Prostate gland (tissue), 2 donors: ENCODE measurements around the gene EDEM1. TPM values are rescaled to one million over a fixed set of nuclear protein-coding genes. Genes with fewer than 3 reads are reported as not detected.

Source experiments
- DNase-seq: peaks from one replicate; pipeline ENCODE4 v3.0.0-alpha.2; 2019; ENCODE audit warnings: low spot score
- H3K27ac ChIP-seq, 2 donors: fragments of 200-600 bp; sonication (generic); 2 replicates each; pipeline ENCODE4 v1.5.1; 2017 to 2019
- H3K27me3 ChIP-seq: fragments of 200-600 bp; sonication (generic); replicated peaks from 2 replicates; pipeline ENCODE4 v1.5.1; 2019; ENCODE audit not compliant: insufficient read depth
- H3K36me3 ChIP-seq, 2 donors: fragments of 200-600 bp; sonication (generic); 1 replicate in 1 of 2; 2 replicates in 1 of 2; pipeline versions ENCODE4 v1.5.1 to v1.8.1; 2017 to 2019
- H3K4me1 ChIP-seq: fragments of 200-600 bp; sonication (generic); replicated peaks from 2 replicates; pipeline ENCODE4 v1.5.1; 2019
- H3K4me3 ChIP-seq, 2 donors: fragments of 200-600 bp; sonication (generic); 2 replicates each; pipeline ENCODE4 v1.5.1; 2017 to 2019
- H3K9me3 ChIP-seq: fragments of 200-600 bp; sonication (generic); 2 replicates; pipeline ENCODE4 v1.5.1; 2017
- POLR2A ChIP-seq: fragments of 450-650 bp; IDR thresholded peaks from one replicate; pipeline ENCODE4 v1.6.1; 2016; ENCODE audit warnings: antibody characterized with exemption, mild to moderate bottlenecking
- POLR2AphosphoS5 ChIP-seq: sonication (generic); formaldehyde crosslinking; IDR thresholded peaks from one replicate; pipeline ENCODE4 v1.6.1; 2017; ENCODE audit warnings: antibody characterized with exemption
- WGBS: methylation state at CpG from one replicate; pipeline ENCODE4 v1.1.5; 2018; 5-methylcytosine and 5-hydroxymethylcytosine counted together
- intact Hi-C: fragments of 100-400 bp; cut with DNase I; formaldehyde crosslinking; loops from one replicate; pipeline ENCODE4 v1.14.2; 2022
- total RNA-seq, 2 donors: library from RNA; depleted of rRNA; stranded (reverse); fragments of >200 nt; gene quantifications; one replicate each; pipeline ENCODE4 v1.1.0, GENCODE V29; 2016
- TF ChIP-seq, protein P1 (sequence below), 4 experiments: fragments of 200-600 bp in 2 of 4; fragments of 450-650 bp in 2 of 4; sonication (generic) in 2 of 4; IDR thresholded peaks; 1 replicate in 3 of 4; 2 replicates in 1 of 4; pipeline ENCODE4 v1.5.1; 2016 to 2019; ENCODE audit warnings: antibody characterized with exemption in 4 of 4, mild to moderate bottlenecking in 2 of 4, moderate library complexity in 2 of 4

EDEM1 gene
- total RNA-seq, 2 donors from 2014 or later: 40.5 to 63.1 TPM

DNA sequence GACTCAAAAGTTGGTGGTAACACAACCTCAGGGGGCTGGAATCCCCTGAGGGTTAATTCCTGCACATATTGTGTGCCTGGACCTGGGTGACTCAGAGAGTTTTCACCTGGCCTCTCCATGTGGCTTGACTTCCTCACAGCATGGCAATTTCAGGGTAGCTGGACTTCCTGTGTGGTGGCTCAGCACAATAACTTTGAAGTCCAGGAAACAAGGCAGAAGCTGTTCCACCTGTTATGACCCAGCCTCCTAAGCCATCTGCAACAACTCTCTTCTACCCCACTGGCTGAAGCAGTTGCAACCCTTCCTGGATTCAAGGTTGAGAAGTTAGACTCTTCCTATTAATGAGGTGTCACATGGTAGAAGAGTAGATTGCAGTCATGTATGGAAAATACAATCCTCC is 58.4 kb downstream of the EDEM1 start:
- DNase-seq: no peak
- H3K27me3 ChIP-seq: no peaks in the 10 kb centered on the region
- no peak overlapping the region for H3K4me3 ChIP-seq
- no peaks in the 10 kb centered on the region for H3K36me3 ChIP-seq
- TF ChIP-seq POLR2A (no peak), POLR2AphosphoS5 (no peak)
- TF ChIP-seq, protein P1, sequence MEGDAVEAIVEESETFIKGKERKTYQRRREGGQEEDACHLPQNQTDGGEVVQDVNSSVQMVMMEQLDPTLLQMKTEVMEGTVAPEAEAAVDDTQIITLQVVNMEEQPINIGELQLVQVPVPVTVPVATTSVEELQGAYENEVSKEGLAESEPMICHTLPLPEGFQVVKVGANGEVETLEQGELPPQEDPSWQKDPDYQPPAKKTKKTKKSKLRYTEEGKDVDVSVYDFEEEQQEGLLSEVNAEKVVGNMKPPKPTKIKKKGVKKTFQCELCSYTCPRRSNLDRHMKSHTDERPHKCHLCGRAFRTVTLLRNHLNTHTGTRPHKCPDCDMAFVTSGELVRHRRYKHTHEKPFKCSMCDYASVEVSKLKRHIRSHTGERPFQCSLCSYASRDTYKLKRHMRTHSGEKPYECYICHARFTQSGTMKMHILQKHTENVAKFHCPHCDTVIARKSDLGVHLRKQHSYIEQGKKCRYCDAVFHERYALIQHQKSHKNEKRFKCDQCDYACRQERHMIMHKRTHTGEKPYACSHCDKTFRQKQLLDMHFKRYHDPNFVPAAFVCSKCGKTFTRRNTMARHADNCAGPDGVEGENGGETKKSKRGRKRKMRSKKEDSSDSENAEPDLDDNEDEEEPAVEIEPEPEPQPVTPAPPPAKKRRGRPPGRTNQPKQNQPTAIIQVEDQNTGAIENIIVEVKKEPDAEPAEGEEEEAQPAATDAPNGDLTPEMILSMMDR (IDR thresholded peaks at IDR 0.05): no peak
- H3K9me3 ChIP-seq: no peaks in the 10 kb centered on the region
- H3K4me1 ChIP-seq: no peaks in the 10 kb centered on the region
- intact Hi-C loops: no loop called here
- H3K27ac ChIP-seq: no peak overlapping the region

DNA sequence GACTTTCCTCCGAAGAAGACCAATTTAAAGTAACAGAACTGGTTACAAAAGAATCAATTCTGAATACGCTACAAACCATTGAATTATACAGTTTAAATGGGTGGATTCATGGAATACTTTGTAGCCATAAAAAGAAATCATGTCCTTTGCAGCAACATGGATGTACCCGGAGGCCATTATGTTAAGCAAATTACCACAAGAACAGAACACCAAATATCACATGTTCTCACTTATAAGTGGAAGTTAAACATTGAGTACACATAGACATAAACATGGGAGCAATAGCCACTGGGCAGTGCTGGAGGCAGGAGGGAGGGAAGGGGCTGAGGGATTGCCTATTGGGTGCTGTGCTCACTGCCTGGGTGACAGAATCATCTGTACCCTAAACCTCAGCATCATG is 61.3 kb downstream of the EDEM1 start:
- intact Hi-C loops: no loop called here
- TF ChIP-seq, protein P1 (IDR thresholded peaks at IDR 0.05): no peak
- whole genome bisulfite sequencing: 75% methylated on average over 3 of the region's 3 CpGs
- no peaks in the 10 kb centered on the region for H3K27me3 ChIP-seq
- H3K4me1 ChIP-seq: no peaks in the 10 kb centered on the region
- no peaks in the 10 kb centered on the region for H3K36me3 ChIP-seq
- H3K9me3 ChIP-seq: no peaks in the 10 kb centered on the region
- no peak for DNase-seq
- H3K27ac ChIP-seq: no peak overlapping the region
- no peak overlapping the region for H3K4me3 ChIP-seq

DNA sequence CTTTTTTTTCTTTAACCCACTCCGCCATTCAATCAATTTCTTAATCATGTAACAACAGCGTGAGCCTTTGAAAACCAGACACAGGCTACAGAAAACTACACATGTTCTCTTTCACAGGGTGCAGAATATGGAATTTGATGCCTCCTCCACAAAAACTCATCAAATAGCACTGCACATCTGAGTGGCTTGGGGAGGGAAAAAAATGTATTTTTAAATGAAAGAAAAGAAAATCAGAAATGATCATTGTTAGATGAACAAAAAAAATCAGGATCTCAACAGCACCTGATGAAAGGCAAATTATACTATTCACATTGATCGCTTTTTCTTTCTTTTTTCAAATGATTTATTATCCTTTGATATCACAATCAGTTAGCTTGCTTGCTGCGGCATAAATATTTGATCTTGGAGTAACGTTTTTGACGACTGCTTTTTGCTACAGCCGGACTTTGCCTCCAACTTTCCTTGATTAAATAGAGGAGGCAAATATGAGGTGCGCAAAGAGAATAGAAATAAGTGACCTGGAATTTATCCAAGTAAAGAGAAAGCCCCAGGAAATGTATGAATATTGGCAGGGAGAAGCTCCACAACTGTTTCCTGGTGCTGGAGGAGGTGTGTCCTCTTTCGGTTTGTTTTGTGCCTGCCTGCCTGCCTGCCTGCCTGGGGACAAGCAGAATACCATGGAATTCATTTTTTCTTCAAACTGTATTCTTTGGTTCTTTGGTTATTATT is 63.1 kb downstream of the EDEM1 start:
- WGBS: 23% methylated on average over 9 of the region's 9 CpGs
- no peak for DNase-seq
- H3K27ac ChIP-seq: no peak overlapping the region
- no peaks in the 10 kb centered on the region for H3K36me3 ChIP-seq
- no peaks in the 10 kb centered on the region for H3K4me1 ChIP-seq
- H3K9me3 ChIP-seq: no peaks in the 10 kb centered on the region
- no peak for TF ChIP-seq POLR2A
- no peak for TF ChIP-seq POLR2AphosphoS5
- intact Hi-C loops: no loop called here
- H3K27me3 ChIP-seq: no peaks in the 10 kb centered on the region
- peak overlapping the region; percentile 9 to 17 for H3K4me3 ChIP-seq

DNA sequence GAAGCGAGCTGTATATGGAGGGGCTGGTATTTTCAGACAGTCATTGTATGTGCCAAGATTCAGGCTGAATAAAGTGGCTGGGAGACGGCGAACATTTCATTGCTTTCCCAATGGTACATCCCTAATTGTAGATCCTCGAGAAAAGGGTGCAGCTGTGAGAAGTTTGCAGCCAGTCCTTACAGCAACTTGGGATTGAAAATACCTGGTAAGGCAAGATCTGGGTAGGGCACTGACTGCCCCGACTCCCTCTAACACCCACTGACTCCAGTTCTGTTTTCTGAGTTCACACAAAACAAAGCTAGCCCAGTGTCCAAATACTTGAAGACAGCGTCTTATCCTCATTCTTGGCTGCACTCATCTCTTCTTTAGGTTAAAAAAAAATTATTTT is 63.7 kb downstream of the EDEM1 start:
- H3K27me3 ChIP-seq: no peaks in the 10 kb centered on the region
- DNase-seq: no peak
- H3K4me3 ChIP-seq: peak overlapping the region; percentile 9 to 17
- no peaks in the 10 kb centered on the region for H3K9me3 ChIP-seq
- H3K4me1 ChIP-seq: no peaks in the 10 kb centered on the region
- no peak overlapping the region for H3K27ac ChIP-seq
- TF ChIP-seq, protein P1 (IDR thresholded peaks at IDR 0.05): no peak
- TF ChIP-seq POLR2AphosphoS5 (no peak), POLR2A (no peak)
- H3K36me3 ChIP-seq: no peaks in the 10 kb centered on the region
- 28% methylated on average over 6 of the region's 6 CpGs for WGBS
- intact Hi-C loops: no loop called here

DNA sequence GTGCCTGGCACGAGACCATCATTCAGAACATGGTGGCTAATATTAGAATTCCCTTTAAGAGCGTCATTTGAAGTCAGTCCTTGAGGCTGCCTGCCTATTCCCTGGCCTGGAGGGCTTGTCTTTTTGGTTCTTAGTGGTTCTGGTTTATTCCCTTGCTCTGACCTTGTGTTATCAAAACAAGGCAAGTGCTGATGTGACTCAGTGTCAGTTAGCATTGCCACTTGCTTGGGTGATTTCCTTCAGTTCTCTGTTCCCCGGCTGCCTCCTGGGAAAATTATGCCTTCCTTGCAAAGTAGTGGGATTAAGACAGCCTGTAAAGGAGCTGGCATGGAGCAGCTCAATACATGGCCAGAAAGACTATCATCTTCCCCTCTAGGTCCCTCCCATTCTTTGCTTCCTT is 64.6 kb downstream of the EDEM1 start:
- no peaks in the 10 kb centered on the region for H3K27me3 ChIP-seq
- no peaks in the 10 kb centered on the region for H3K4me1 ChIP-seq
- 93% methylated on average over 3 of the region's 3 CpGs for WGBS
- H3K27ac ChIP-seq: no peak overlapping the region
- no peak for TF ChIP-seq POLR2A
- no peak for TF ChIP-seq POLR2AphosphoS5
- TF ChIP-seq, protein P1 (IDR thresholded peaks at IDR 0.05): no peak
- intact Hi-C loops: no loop called here
- no peak overlapping the region for H3K4me3 ChIP-seq
- no peaks in the 10 kb centered on the region for H3K9me3 ChIP-seq
- H3K36me3 ChIP-seq: no peaks in the 10 kb centered on the region
- no peak for DNase-seq
